Loucy (cell line): ENCODE data around the gene PI4KA.

ENCODE experiments used
- H2AFZ ChIP-seq: fragments of 200-600 bp; sonication (generic); 2 replicates; pipeline ENCODE4 v1.6.0; 2016; ENCODE audit warnings: antibody characterized with exemption, mild to moderate bottlenecking, low read length, moderate library complexity
- H3F3A ChIP-seq: fragments of 200-600 bp; 2 replicates; pipeline ENCODE4 v1.6.0; 2016; ENCODE audit warnings: antibody characterized with exemption, low read depth, mild to moderate bottlenecking
- H3K27me3 ChIP-seq: fragments of 200-600 bp; sonication (generic); 2 replicates; pipeline ENCODE4 v1.6.1; 2014; ENCODE audit warnings: low read length, mild to moderate bottlenecking; ENCODE audit not compliant: insufficient read depth, poor library complexity, severe bottlenecking
- H3K36me3 ChIP-seq: fragments of 200-600 bp; sonication (generic); 2 replicates; pipeline ENCODE4 v1.6.1; 2016; ENCODE audit warnings: low read length; ENCODE audit not compliant: insufficient read depth
- H3K4me1 ChIP-seq: fragments of 200-600 bp; sonication (generic); 2 replicates; pipeline ENCODE4 v1.5.1; 2014; ENCODE audit warnings: low read length, mild to moderate bottlenecking; ENCODE audit not compliant: insufficient read depth, poor library complexity, severe bottlenecking
- H3K4me2 ChIP-seq: fragments of 200-600 bp; sonication (generic); 2 replicates; pipeline ENCODE4 v1.6.0; 2014; ENCODE audit warnings: antibody characterized with exemption, low read length, low read depth, mild to moderate bottlenecking; ENCODE audit not compliant: poor library complexity, severe bottlenecking
- H3K4me3 ChIP-seq: fragments of 200-600 bp; sonication (generic); 2 replicates; pipeline ENCODE4 v1.5.1; 2014; ENCODE audit warnings: low read length, mild to moderate bottlenecking, mixed read lengths; ENCODE audit not compliant: poor library complexity, severe bottlenecking
- H3K79me2 ChIP-seq: fragments of 200-600 bp; sonication (generic); 2 replicates; pipeline ENCODE4 v1.6.1; 2014; ENCODE audit warnings: low read length; ENCODE audit not compliant: insufficient read depth
- H3K9ac ChIP-seq: fragments of 200-600 bp; sonication (generic); 2 replicates; pipeline ENCODE4 v1.6.0; 2014; ENCODE audit warnings: mild to moderate bottlenecking, low read depth, low read length, moderate library complexity; ENCODE audit not compliant: poor library complexity, severe bottlenecking
- H3K9me2 ChIP-seq: fragments of 200-600 bp; sonication (generic); replicated peaks from 2 replicates; pipeline ENCODE4 v1.6.1; 2016; ENCODE audit warnings: low read depth, low read length, mixed read lengths
- H3K9me3 ChIP-seq: fragments of 200-600 bp; sonication (generic); 2 replicates; pipeline ENCODE4 v1.6.1; 2014; ENCODE audit warnings: mild to moderate bottlenecking, antibody characterized with exemption, low read length, low read depth; ENCODE audit not compliant: insufficient read depth
- H4K20me1 ChIP-seq: fragments of 200-600 bp; sonication (generic); 2 replicates; pipeline ENCODE4 v1.6.0; 2014; ENCODE audit warnings: antibody characterized with exemption, low read length, mild to moderate bottlenecking; ENCODE audit not compliant: insufficient read depth, poor library complexity, severe bottlenecking
- CTCF ChIP-seq: fragments of 200-600 bp; sonication (generic); conservative IDR thresholded peaks from 2 replicates; pipeline ENCODE4 v1.5.1; 2014; ENCODE audit warnings: mild to moderate bottlenecking, antibody characterized with exemption, low read length
- EZH2phosphoT487 ChIP-seq: fragments of 200-600 bp; IDR thresholded peaks from 2 replicates; pipeline ENCODE4 v1.6.1; 2018; ENCODE audit warnings: antibody characterized with exemption, mild to moderate bottlenecking, moderate library complexity, borderline replicate concordance

Gene PI4KA

GRCh38 chr22:20661473-20661872 lies 197.1 kb downstream of the PI4KA start:
- Histone ChIP-seq H3K9me2 (no peaks in the 10 kb centered on the region), H3K9ac (no peak overlapping the region), H3K79me2 (no peaks in the 10 kb centered on the region), H3K4me2 (no peak overlapping the region), H4K20me1 (no peaks in the 10 kb centered on the region), H3K9me3 (no peaks in the 10 kb centered on the region), H3K27me3 (peaks cover 6% of the 10 kb centered on the region), H3K36me3 (no peaks in the 10 kb centered on the region), H3F3A (no peaks in the 10 kb centered on the region), H2AFZ (no peak overlapping the region), H3K4me1 (no peaks in the 10 kb centered on the region), H3K4me3 (no peak overlapping the region)
- TF ChIP-seq EZH2phosphoT487 (no peak), CTCF (no peak)

GRCh38 chr22:20660441-20661054 lies 198.1 kb downstream of the PI4KA start:
- Histone ChIP-seq H4K20me1 (no peaks in the 10 kb centered on the region), H3K4me3 (no peak overlapping the region), H3K9me3 (no peaks in the 10 kb centered on the region), H3K79me2 (no peaks in the 10 kb centered on the region), H3F3A (no peaks in the 10 kb centered on the region), H3K9me2 (no peaks in the 10 kb centered on the region), H3K9ac (no peak overlapping the region), H3K4me1 (no peaks in the 10 kb centered on the region), H2AFZ (no peak overlapping the region), H3K27me3 (peaks cover 6% of the 10 kb centered on the region), H3K36me3 (no peaks in the 10 kb centered on the region), H3K4me2 (no peak overlapping the region)
- TF ChIP-seq EZH2phosphoT487 (no peak), CTCF (no peak)

GRCh38 chr22:20659920-20660319 lies 198.7 kb downstream of the PI4KA start:
- no peak overlapping the region for H3K4me2 ChIP-seq
- no peak for TF ChIP-seq CTCF
- no peaks in the 10 kb centered on the region for H3K36me3 ChIP-seq
- H3K9me3 ChIP-seq, result no peaks in the 10 kb centered on the region
- no peak overlapping the region for H3K4me3 ChIP-seq
- no peaks in the 10 kb centered on the region for H3K79me2 ChIP-seq
- no peak overlapping the region for H2AFZ ChIP-seq
- no peak overlapping the region for H3K9ac ChIP-seq
- H3K9me2 ChIP-seq, result no peaks in the 10 kb centered on the region
- peaks cover 6% of the 10 kb centered on the region for H3K27me3 ChIP-seq
- H3F3A ChIP-seq, result no peaks in the 10 kb centered on the region
- no peaks in the 10 kb centered on the region for H4K20me1 ChIP-seq
- no peaks in the 10 kb centered on the region for H3K4me1 ChIP-seq
